Colonic mucosa (tissue), 4 donors: ENCODE data around the gene OR7D2. TPM values are rescaled to one million over a fixed set of nuclear protein-coding genes. Genes with fewer than 3 reads are reported as not detected.

Source experiments
- DNase-seq: peaks from one replicate; pipeline ENCODE4 v3.0.0-alpha.2; 2020
- H3K27ac ChIP-seq: fragments of 200-600 bp; one replicate; pipeline ENCODE4 v1.8.0; 2021
- H3K27me3 ChIP-seq: fragments of 200-600 bp; one replicate; pipeline ENCODE4 v1.8.0; 2021
- H3K36me3 ChIP-seq: fragments of 200-600 bp; one replicate; pipeline ENCODE4 v1.8.0; 2021
- H3K4me1 ChIP-seq: fragments of 200-600 bp; one replicate; pipeline ENCODE4 v1.8.0; 2021; ENCODE audit warnings: mild to moderate bottlenecking
- H3K4me3 ChIP-seq: fragments of 200-600 bp; one replicate; pipeline ENCODE4 v1.8.0; 2021
- H3K9ac ChIP-seq, 2 donors: one replicate each; pipeline ENCODE4 v1.7.0; 2013; ENCODE audit warnings: control low read depth in 2 of 2, low read depth in 2 of 2, low read length in 2 of 2
- H3K9me3 ChIP-seq: fragments of 200-600 bp; one replicate; pipeline ENCODE4 v1.8.0; 2021
- CTCF ChIP-seq: fragments of 200-600 bp; IDR thresholded peaks from one replicate; pipeline ENCODE4 v1.8.0; 2022; ENCODE audit warnings: antibody characterized with exemption, mild to moderate bottlenecking
- intact Hi-C: fragments of 100-400 bp; cut with DNase I; formaldehyde crosslinking; loops from one replicate; pipeline ENCODE4 v1.14.1; 2022
- total RNA-seq, 2 donors: library from RNA; stranded (reverse); fragmentation: NEBNext Ultra II Directional in 1 of 2; extraction: Animal tissue kit (Norgen Biotek cat#: 25700) in 1 of 2; gene quantifications; one replicate each; pipeline ENCODE4 v1.2.1, GENCODE V29; 2021
- donor health status: healthy.
- donor health status: DM: no; HTN: no; CAD: no.
- donor health status: DM: no; HTN: no; CAD: no.

OR7D2 gene
- total RNA-seq, 2 donors from 2014 or later: 0.07 to 0.08 TPM

GRCh38 chr19:9144920-9145319, 33.9 kb upstream of the OR7D2 start:
- Histone ChIP-seq H3K4me1 (peaks cover 6% of the 10 kb centered on the region), H3K36me3 (peaks cover 4% of the 10 kb centered on the region), H3K9me3 (peaks cover 7% of the 10 kb centered on the region), H3K4me3 (no peak overlapping the region), H3K27ac (no peak overlapping the region), H3K27me3 (no peaks in the 10 kb centered on the region), H3K9ac (no peak overlapping the region)
- TF ChIP-seq CTCF: no peak
- intact Hi-C loops: no loop called here
- no peak for DNase-seq

GRCh38 chr19:9146882-9147281, 31.9 kb upstream of the OR7D2 start:
- no peak for DNase-seq
- H3K4me3 ChIP-seq: no peak overlapping the region
- no peaks in the 10 kb centered on the region for H3K4me1 ChIP-seq
- peaks cover 7% of the 10 kb centered on the region for H3K9me3 ChIP-seq
- H3K36me3 ChIP-seq: peaks cover 4% of the 10 kb centered on the region
- intact Hi-C loops: no loop called here
- no peaks in the 10 kb centered on the region for H3K27me3 ChIP-seq
- no peak overlapping the region for H3K9ac ChIP-seq
- H3K27ac ChIP-seq: no peak overlapping the region
- no peak for TF ChIP-seq CTCF

GRCh38 chr19:9148697-9149096, 30.1 kb upstream of the OR7D2 start:
- no peak overlapping the region for H3K27ac ChIP-seq
- no peak overlapping the region for H3K9ac ChIP-seq
- H3K27me3 ChIP-seq: no peaks in the 10 kb centered on the region
- TF ChIP-seq CTCF: no peak
- peaks cover 7% of the 10 kb centered on the region for H3K9me3 ChIP-seq
- no peak for DNase-seq
- H3K36me3 ChIP-seq: peaks cover 4% of the 10 kb centered on the region
- no peaks in the 10 kb centered on the region for H3K4me1 ChIP-seq
- intact Hi-C loops: no loop called here
- no peak overlapping the region for H3K4me3 ChIP-seq

- intact Hi-C loops: no loop called here
- no peak for DNase-seq
- Histone ChIP-seq H3K4me1 (no peaks in the 10 kb centered on the region), H3K27me3 (no peaks in the 10 kb centered on the region), H3K4me3 (no peak overlapping the region), H3K9me3 (peaks cover 7% of the 10 kb centered on the region), H3K27ac (no peak overlapping the region), H3K9ac (no peak overlapping the region), H3K36me3 (peaks cover 4% of the 10 kb centered on the region)
- TF ChIP-seq CTCF: no peak
These were observed 28.8 kb upstream of the OR7D2 start for GRCh38 chr19:9149997-9150396.

- H3K9ac ChIP-seq: no peak overlapping the region
- intact Hi-C loops: no loop called here
- no peak overlapping the region for H3K27ac ChIP-seq
- peaks cover 4% of the 10 kb centered on the region for H3K9me3 ChIP-seq
- no peaks in the 10 kb centered on the region for H3K27me3 ChIP-seq
- H3K36me3 ChIP-seq: peaks cover 7% of the 10 kb centered on the region
- no peak for DNase-seq
- no peaks in the 10 kb centered on the region for H3K4me1 ChIP-seq
- TF ChIP-seq CTCF: no peak
- H3K4me3 ChIP-seq: no peak overlapping the region
These were observed 28.1 kb upstream of the OR7D2 start for GRCh38 chr19:9150650-9151049.

- H3K4me1 ChIP-seq: no peaks in the 10 kb centered on the region
- no peak overlapping the region for H3K9ac ChIP-seq
- no peak for TF ChIP-seq CTCF
- no peak overlapping the region for H3K4me3 ChIP-seq
- peaks cover 4% of the 10 kb centered on the region for H3K9me3 ChIP-seq
- H3K27ac ChIP-seq: no peak overlapping the region
- H3K27me3 ChIP-seq: no peaks in the 10 kb centered on the region
- no peak for DNase-seq
- intact Hi-C loops: no loop called here
- peaks cover 12% of the 10 kb centered on the region for H3K36me3 ChIP-seq
These were observed 27.4 kb upstream of the OR7D2 start for GRCh38 chr19:9151367-9151766.
